ENCODE data around the gene XPO6. TPM values are rescaled to one million over a fixed set of nuclear protein-coding genes. Genes with fewer than 3 reads are reported as not detected.

The XPO6 gene
- total RNA-seq, 1 donor from 2014 or later, result 128 TPM

- H3K9me3 Mint-ChIP-seq (ENCODE audit: unreplicated experiment), result no peaks in the 10 kb centered on the region
Observed at GRCh38 chr16:28181515-28181914, 30.2 kb downstream of the XPO6 start.

GRCh38 chr16:28180655-28181460 lies 30.9 kb downstream of the XPO6 start:
- peaks cover 13% of the 10 kb centered on the region for H3K36me3 Mint-ChIP-seq (ENCODE audit: unreplicated experiment)
- H3K9me3 Mint-ChIP-seq (ENCODE audit: unreplicated experiment), result no peaks in the 10 kb centered on the region
- H3K4me3 Mint-ChIP-seq (ENCODE audit: unreplicated experiment), result no peak overlapping the region
- H3K27ac Mint-ChIP-seq (ENCODE audit: unreplicated experiment), result peak overlapping the region; percentile 88
- no peak for DNase-seq (ENCODE audit: extremely low spot score, unreplicated experiment)
- H3K27me3 Mint-ChIP-seq (ENCODE audit: unreplicated experiment), result no peaks in the 10 kb centered on the region
- no peak for TF ChIP-seq CTCF (IDR thresholded peaks at IDR 0.05)
- peaks cover 51% of the 10 kb centered on the region for H3K4me1 Mint-ChIP-seq (ENCODE audit: unreplicated experiment)

More at GRCh38 chr16:28181515-28181914, 30.2 kb downstream of the XPO6 start:
- Mint-ChIP-seq H3K4me3 (ENCODE audit: unreplicated experiment) (no peak overlapping the region), H3K27me3 (ENCODE audit: unreplicated experiment) (no peaks in the 10 kb centered on the region), H3K27ac (ENCODE audit: unreplicated experiment) (peak overlapping the region; percentile 88), H3K36me3 (ENCODE audit: unreplicated experiment) (peaks cover 13% of the 10 kb centered on the region), H3K4me1 (ENCODE audit: unreplicated experiment) (peaks cover 54% of the 10 kb centered on the region)
- TF ChIP-seq CTCF (IDR thresholded peaks at IDR 0.05), result no peak
- DNase-seq (ENCODE audit: extremely low spot score, unreplicated experiment), result no peak

- H3K36me3 Mint-ChIP-seq (ENCODE audit: unreplicated experiment), result peaks cover 27% of the 10 kb centered on the region
Observed at GRCh38 chr16:28179354-28179753, 32.4 kb downstream of the XPO6 start.

GRCh38 chr16:28175715-28176114 lies 36.0 kb downstream of the XPO6 start:
- no peak for TF ChIP-seq CTCF (IDR thresholded peaks at IDR 0.05)
- Mint-ChIP-seq H3K36me3 (ENCODE audit: unreplicated experiment) (peaks cover 38% of the 10 kb centered on the region), H3K27me3 (ENCODE audit: unreplicated experiment) (no peaks in the 10 kb centered on the region), H3K9me3 (ENCODE audit: unreplicated experiment) (no peaks in the 10 kb centered on the region), H3K4me3 (ENCODE audit: unreplicated experiment) (no peak overlapping the region), H3K4me1 (ENCODE audit: unreplicated experiment) (peaks cover 21% of the 10 kb centered on the region), H3K27ac (ENCODE audit: unreplicated experiment) (no peak overlapping the region)
- DNase-seq (ENCODE audit: extremely low spot score, unreplicated experiment), result no peak

More at GRCh38 chr16:28179354-28179753, 32.4 kb downstream of the XPO6 start:
- no peak for TF ChIP-seq CTCF (IDR thresholded peaks at IDR 0.05)
- Mint-ChIP-seq H3K27me3 (ENCODE audit: unreplicated experiment) (no peaks in the 10 kb centered on the region), H3K9me3 (ENCODE audit: unreplicated experiment) (no peaks in the 10 kb centered on the region), H3K4me1 (ENCODE audit: unreplicated experiment) (peaks cover 50% of the 10 kb centered on the region), H3K4me3 (ENCODE audit: unreplicated experiment) (no peak overlapping the region), H3K27ac (ENCODE audit: unreplicated experiment) (no peak overlapping the region)
- no peak for DNase-seq (ENCODE audit: extremely low spot score, unreplicated experiment)

- H3K9me3 Mint-ChIP-seq (ENCODE audit: unreplicated experiment), result no peaks in the 10 kb centered on the region
- H3K4me1 Mint-ChIP-seq (ENCODE audit: unreplicated experiment), result peaks cover 9% of the 10 kb centered on the region
- peaks cover 43% of the 10 kb centered on the region for H3K36me3 Mint-ChIP-seq (ENCODE audit: unreplicated experiment)
- no peak overlapping the region for H3K27ac Mint-ChIP-seq (ENCODE audit: unreplicated experiment)
- no peaks in the 10 kb centered on the region for H3K27me3 Mint-ChIP-seq (ENCODE audit: unreplicated experiment)
- no peak overlapping the region for H3K4me3 Mint-ChIP-seq (ENCODE audit: unreplicated experiment)
- DNase-seq (ENCODE audit: extremely low spot score, unreplicated experiment), result no peak
- no peak for TF ChIP-seq CTCF (IDR thresholded peaks at IDR 0.05)
Observed at GRCh38 chr16:28172336-28172735, 39.4 kb downstream of the XPO6 start.
